ENCODE measurements around the gene NUPR1.

DNA sequence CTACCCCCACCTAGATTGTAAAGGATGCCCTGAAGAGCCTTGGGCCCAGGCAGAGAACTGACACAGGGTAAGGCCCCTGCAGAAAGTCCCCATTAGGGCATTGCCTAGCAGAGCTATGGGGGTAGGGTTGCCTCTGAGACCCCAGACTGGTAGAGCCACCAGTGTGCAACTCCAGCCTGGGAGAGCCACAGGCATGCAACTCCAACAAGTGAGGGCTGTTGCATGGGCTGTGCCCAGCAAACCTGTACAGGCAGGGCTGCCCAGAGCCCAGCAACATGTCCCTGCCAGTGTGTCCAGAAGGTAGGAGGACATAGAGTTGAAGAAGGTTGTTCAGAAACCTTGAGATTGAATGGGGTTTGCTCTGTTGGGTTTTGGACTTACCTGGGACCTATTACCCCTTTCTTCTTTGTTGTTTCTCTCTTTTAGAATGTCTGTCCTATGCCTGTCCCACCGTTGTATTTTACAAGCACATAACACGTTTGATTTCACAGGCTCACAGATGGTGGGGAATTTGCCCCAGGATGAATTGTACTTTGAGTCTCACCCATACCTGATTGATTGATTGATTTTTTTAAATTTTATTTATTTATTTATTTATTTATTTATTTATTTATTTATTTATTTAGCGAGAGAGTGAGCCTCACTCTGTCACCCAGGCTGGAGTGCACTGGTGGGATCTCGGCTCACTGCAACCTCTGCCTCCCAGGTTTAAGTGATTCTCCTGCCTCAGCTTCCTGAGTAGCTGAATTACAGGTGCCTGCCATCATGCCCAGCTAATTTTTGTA is 31.4 kb upstream of the NUPR1 start:
- no peak for TF ChIP-seq CTCF (IDR thresholded peaks at IDR 0.05)
- no peak for TF ChIP-seq POLR2A (IDR thresholded peaks at IDR 0.05)
